ENCODE measurements around the gene ACLY.

DNA sequence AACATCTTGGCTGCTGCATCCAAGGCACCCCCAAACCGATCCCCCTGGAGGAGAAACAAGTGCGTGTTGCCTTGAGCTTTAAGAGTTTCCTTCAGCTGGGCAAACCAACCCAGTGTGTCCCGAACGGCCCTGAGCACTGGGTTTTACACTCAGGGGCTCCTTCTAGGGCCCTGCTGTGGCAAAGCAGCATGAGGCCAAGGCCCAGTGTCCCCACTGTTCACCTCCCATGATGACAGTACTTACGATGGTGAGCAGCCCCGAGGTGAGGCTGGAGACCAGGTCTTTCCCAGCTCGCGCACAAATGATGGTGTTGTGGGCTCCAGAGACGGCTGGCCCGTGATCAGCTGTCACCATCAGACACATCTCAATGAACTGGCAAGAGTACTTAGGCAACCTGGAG is 47.0 kb downstream of the ACLY start:
- TF ChIP-seq, protein P1, sequence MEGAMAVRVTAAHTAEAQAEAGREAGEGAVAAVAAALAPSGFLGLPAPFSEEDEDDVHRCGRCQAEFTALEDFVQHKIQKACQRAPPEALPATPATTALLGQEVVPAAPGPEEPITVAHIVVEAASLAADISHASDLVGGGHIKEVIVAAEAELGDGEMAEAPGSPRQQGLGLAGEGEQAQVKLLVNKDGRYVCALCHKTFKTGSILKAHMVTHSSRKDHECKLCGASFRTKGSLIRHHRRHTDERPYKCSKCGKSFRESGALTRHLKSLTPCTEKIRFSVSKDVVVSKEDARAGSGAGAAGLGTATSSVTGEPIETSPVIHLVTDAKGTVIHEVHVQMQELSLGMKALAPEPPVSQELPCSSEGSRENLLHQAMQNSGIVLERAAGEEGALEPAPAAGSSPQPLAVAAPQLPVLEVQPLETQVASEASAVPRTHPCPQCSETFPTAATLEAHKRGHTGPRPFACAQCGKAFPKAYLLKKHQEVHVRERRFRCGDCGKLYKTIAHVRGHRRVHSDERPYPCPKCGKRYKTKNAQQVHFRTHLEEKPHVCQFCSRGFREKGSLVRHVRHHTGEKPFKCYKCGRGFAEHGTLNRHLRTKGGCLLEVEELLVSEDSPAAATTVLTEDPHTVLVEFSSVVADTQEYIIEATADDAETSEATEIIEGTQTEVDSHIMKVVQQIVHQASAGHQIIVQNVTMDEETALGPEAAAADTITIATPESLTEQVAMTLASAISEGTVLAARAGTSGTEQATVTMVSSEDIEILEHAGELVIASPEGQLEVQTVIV (IDR thresholded peaks at IDR 0.05; ENCODE audit: borderline replicate concordance, partially characterized antibody) = no peak
- TF ChIP-seq POLR2A (IDR thresholded peaks at IDR 0.05; ENCODE audit: low read depth, low read length) (no peak), PBX3 (IDR thresholded peaks at IDR 0.05; ENCODE audit: insufficient replicate concordance, low read depth, low read length) (no peak), SIN3A (IDR thresholded peaks at IDR 0.05; ENCODE audit: low read depth, low read length) (no peak)

All from GM12878 (cell line).